ENCODE data around the gene TUBE1. TPM values are rescaled to one million over a fixed set of nuclear protein-coding genes. Genes with fewer than 3 reads are reported as not detected.

The TUBE1 gene
- total RNA-seq, 1 experiment from 2014 or later = 11.6 TPM

GRCh38 chr6:112040956-112041355, 46.3 kb downstream of the TUBE1 start:
- Histone ChIP-seq H3T11ph (ENCODE audit: low read length) (no peak overlapping the region), H2BK120ac (ENCODE audit: low read depth, low read length, poor library complexity, severe bottlenecking) (no peak overlapping the region), H4K5ac (ENCODE audit: insufficient read length, low read depth, low read length) (no peak overlapping the region), H3K23me2 (ENCODE audit: insufficient read length, low read depth, low read length, poor library complexity, severe bottlenecking) (no peaks in the 10 kb centered on the region), H3K18ac (ENCODE audit: insufficient read length, low read depth, low read length) (no peak overlapping the region), H3K4me1 (ENCODE audit: insufficient read depth, low read length) (peaks cover 4% of the 10 kb centered on the region; the same call in 1 of the 2 replicates), H4K91ac (ENCODE audit: insufficient read length, low read depth, low read length) (no peak overlapping the region), H3K79me1 (ENCODE audit: insufficient read depth, low read depth, low read length, poor library complexity, severe bottlenecking) (no peaks in the 10 kb centered on the region), H4K20me1 (ENCODE audit: control insufficient read depth, insufficient read depth, insufficient read length) (no peaks in the 10 kb centered on the region), H2AK5ac (ENCODE audit: insufficient read length, low read length) (no peak overlapping the region), H4K8ac (replicated peaks; ENCODE audit: insufficient read length, low read depth, low read length) (no peak overlapping the region), H3K9ac (ENCODE audit: extremely low read depth, insufficient read length, low read length) (no peak overlapping the region), H3K27ac (ENCODE audit: insufficient read length, low read depth, low read length) (no peak overlapping the region), H3K4ac (ENCODE audit: low read depth, low read length) (no peak overlapping the region), H2AFZ (ENCODE audit: low read length) (no peak overlapping the region), H3K23ac (ENCODE audit: insufficient read length, low read depth, low read length) (no peak overlapping the region), H3K79me2 (ENCODE audit: insufficient read depth, low read length) (no peaks in the 10 kb centered on the region), H3K4me2 (ENCODE audit: insufficient read depth, insufficient read length, low read length) (no peak overlapping the region), H3K27me3 (ENCODE audit: insufficient read depth, low read length) (no peaks in the 10 kb centered on the region), H3K56ac (ENCODE audit: insufficient read length, low read depth, low read length) (no peak overlapping the region), H3K14ac (ENCODE audit: insufficient read depth, low read length) (no peak overlapping the region), H2BK20ac (ENCODE audit: low read depth, low read length, poor library complexity, severe bottlenecking) (no peak overlapping the region), H2BK5ac (ENCODE audit: insufficient read length, low read length) (no peak overlapping the region), H2BK15ac (ENCODE audit: low read depth, low read length) (no peak overlapping the region), H2BK12ac (ENCODE audit: insufficient read length, low read depth, low read length) (no peak overlapping the region), H3K9me3 (ENCODE audit: control insufficient read depth, low read depth, low read length) (no peaks in the 10 kb centered on the region)
- peaks cover 0 to 3% of the 10 kb centered on the region in 2 experiments; a peak in 2 of 4 replicates for H3K4me1 Mint-ChIP-seq
- DNase-seq = no peak
- no peak overlapping the region for H3K4me3 Mint-ChIP-seq
- TF ChIP-seq CTCF (conservative IDR thresholded peaks at IDR 0.05) = no peak
- no peaks in the 10 kb centered on the region; a peak in 1 of 7 replicates for H3K36me3 Mint-ChIP-seq (ENCODE audit: insufficient read depth in 1 of 3, low read depth in 3 of 3)
- H3K27ac Mint-ChIP-seq = no peak overlapping the region
- no peaks in the 10 kb centered on the region for H3K9me3 Mint-ChIP-seq
- WGBS (ENCODE audit: extremely low coverage, insufficient read length, low lambda C conversion rate) = no CpG with 5 or more reads among the region's 1 CpG
- H3K27me3 Mint-ChIP-seq (ENCODE audit: low read depth) = no peaks in the 10 kb centered on the region; the same call in 1 of the 2 replicates

All from H9 (cell line).